Activated T-cell treated with anti-CD3 and anti-CD28 coated beads for 24 hours (primary cell): Measurements from ENCODE around the gene ADCY9.

Source experiments
- DNase-seq: peaks from one replicate; pipeline ENCODE4 v3.0.0-alpha.2; 2020; ENCODE audit warnings: low read depth

The ADCY9 gene

DNA sequence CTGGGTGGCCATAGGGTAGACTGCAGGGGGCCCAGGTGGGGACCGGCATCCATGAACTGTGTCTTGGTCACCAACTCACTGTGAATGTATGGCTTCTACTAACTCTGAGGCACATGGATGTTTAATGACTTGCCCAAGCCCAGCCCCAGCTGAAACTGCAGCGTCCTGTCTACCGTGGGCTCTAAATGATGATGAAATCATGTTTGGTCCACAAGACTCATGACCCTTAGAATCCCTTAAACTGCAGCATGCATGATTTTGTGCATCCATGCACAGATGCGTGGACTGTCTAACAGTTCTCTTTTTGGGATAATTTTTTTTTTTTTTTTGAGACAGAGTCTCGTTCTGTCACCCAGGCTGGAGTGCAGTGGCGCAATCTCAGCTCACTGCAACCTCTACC is 203.3 kb downstream of the ADCY9 start:
- no peak for DNase-seq
